CD4-positive, alpha-beta T cell treated with Interleukin-17A for 1 hour (primary cell): ENCODE measurements around the gene MAP3K4.
"Not testable (repeated sequence)": the region's sequence is repeated elsewhere in the genome, so short reads cannot be mapped to it uniquely, and the experiment has no call there.

Source experiments
- DNase-seq: peaks from one replicate; pipeline ENCODE4 v3.0.0-alpha.2; 2020

The MAP3K4 gene

DNA sequence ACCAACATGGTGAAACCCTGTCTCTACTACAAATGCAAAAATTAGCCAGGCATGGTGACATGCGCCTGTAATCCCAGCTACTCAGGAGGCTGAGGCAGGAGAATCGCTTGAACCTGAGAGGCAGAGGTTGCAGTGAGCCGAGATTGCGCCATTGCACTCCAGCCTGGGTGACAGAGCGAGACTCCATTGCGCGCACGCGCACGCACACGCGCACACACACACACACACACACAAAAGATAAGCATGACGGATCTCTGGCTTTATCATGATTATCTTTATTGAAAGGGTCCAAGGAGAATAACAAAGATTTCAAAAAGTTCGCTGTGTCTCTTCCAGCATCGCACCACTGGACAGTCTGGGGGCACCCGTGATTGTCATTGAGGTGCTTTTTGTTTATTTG lies 19.0 kb upstream of the MAP3K4 start:
- not testable (repeated sequence) for DNase-seq

DNA sequence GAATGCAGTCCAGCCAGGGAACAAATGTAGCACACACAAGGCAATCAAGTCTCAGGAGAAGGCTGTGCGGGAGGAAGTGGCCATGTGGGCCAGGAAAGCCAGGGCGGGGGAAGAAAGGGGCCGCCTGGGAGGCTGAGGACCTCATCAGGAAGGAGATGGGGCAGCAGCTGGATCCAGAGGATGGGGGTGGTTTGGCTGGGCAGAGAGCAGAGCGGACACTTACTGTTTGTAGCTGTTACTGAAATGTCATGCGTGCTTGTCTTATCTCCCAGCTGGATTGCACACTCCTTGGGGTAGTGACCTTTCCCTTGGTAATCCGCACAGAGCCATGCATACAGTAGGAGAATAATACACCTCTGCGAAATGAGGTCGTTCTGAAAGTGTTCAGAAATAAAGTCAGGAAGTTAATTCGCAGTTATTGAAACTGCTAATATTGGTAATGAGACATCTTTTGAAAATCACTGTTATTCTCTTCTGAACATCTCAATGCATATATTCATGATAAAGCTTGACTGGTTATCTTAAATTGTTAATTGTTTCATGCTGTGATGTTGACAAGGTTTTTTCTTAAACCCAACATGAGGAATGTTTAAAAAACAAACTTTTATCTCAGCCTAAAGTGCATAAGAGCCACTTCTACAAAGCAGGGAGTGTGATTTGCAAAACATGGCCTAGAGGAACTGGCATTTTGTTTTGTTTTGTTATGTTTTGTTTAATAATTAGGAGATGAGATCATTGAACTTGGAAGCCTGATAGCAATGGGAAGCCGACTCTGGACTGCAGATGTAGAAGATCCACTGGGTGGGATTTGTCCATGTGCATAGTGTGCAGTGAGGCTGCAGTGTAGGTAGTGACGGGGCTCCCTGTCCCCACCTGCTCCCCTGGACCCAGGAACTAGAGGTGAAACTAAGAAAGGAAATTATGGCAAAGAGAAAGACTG lies 18.0 kb upstream of the MAP3K4 start:
- DNase-seq: no peak

- no peak for DNase-seq
Measured at GRCh38 chr6:160974304-160974771, 17.2 kb upstream of the MAP3K4 start.

DNA sequence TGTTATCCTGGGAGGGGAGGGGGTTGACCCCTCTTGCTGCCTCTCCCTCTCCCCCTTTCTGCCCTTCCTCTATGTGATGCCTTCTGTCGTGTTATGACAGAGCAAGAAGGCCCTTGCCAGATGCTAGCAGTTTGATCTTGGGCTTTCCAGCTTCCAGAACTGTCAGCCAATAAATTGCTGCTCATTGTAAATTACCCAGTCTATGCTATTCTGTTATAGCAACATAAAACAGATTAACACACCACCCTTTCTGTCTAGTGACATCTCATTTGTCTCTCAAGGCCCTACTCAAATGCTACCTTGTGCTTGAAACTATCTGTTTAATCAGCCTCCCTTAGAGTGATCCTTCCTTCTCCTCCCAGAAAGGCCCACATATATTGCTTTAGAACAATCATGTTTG lies 16.4 kb upstream of the MAP3K4 start:
- no peak for DNase-seq

- DNase-seq: not testable (repeated sequence)
Measured at GRCh38 chr6:160975961-160976360, 15.6 kb upstream of the MAP3K4 start.

DNA sequence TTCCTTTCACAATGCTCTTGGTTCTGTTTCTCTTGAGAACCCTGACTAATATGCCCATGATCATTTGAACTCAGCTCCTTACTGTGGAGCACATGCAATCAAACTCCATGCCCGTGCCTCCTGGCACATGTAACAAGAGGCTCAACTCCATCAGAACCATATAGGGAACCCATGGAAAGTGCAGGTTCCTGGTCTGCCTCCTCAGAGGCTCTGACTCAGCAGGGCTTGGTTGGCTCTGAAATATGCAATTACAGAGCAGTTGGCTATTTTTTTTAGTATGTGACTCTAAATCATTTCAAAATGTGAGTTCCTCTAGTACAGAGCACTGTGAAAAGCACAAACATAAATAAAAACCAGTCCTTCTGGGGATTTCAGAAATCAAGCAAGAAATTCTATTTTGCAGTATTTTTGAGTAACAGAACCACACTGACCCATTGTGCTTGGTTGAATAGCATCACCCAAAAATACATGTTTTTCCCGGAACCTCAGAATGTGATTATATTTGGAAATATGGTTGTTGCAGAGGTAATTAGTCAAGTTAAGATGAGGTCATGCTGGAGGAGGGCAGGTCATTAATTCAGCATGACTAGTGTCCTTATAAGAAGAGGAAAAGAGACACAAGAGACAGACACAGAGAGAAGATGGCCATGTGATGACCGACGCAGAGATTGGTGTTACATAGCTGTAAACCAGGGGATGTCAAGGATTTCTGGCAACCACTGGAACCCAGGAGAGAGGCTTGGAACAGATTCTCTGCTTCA lies 13.2 kb upstream of the MAP3K4 start:
- no peak for DNase-seq

- no peak for DNase-seq
Measured at GRCh38 chr6:160979061-160979708, 12.4 kb upstream of the MAP3K4 start.

- not testable (repeated sequence) for DNase-seq
Measured at GRCh38 chr6:160983377-160983948, 8.1 kb upstream of the MAP3K4 start.

DNA sequence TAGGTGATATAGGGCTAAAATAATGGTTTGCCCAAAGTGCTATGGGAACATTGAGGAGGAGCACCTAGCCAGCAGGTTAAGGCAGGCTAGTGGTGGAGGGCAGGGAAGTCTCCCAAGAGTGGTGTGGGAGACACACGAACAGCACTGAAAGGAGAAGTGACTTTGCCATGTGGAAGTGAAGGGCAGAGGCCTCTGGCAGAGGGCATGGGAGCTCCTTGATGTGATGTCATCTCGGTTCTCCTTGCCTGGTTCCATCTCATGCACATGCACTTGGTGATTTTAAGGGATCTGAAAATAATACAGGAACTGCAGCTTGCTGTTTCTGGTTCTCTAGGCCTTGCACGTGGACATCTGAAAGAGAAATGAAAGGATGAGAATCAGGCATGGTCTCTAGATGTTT lies 4.7 kb upstream of the MAP3K4 start:
- DNase-seq: peak; percentile 8

- DNase-seq: no peak
Measured at GRCh38 chr6:160987265-160987664, 4.3 kb upstream of the MAP3K4 start.

DNA sequence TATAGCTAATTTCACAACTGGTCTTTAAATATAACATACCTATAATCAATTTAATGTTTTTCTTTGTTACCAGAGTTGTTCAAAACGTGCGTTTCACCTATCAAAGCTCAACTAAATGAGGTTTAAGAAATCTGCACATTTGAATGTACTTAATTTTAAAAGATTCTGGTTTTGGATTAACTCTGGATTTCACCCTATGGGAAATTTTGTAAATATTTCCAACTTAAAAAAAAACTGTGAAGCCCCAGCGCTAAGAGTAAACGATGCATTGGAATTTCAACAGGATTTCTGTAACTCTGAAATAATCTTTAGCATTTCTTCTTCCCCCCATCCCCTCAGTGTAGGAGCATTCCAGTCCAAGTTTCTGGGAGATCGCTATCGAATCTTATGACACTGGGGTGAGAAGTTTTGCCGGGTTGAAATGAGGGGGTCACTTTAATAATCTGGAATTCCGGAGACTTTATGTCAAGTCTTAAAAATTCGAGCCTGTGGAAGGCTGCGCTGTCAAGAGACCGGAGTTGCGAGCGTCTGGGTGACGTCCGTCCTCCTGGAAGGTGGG lies 643 bp upstream of the MAP3K4 start:
- no peak for DNase-seq

DNA sequence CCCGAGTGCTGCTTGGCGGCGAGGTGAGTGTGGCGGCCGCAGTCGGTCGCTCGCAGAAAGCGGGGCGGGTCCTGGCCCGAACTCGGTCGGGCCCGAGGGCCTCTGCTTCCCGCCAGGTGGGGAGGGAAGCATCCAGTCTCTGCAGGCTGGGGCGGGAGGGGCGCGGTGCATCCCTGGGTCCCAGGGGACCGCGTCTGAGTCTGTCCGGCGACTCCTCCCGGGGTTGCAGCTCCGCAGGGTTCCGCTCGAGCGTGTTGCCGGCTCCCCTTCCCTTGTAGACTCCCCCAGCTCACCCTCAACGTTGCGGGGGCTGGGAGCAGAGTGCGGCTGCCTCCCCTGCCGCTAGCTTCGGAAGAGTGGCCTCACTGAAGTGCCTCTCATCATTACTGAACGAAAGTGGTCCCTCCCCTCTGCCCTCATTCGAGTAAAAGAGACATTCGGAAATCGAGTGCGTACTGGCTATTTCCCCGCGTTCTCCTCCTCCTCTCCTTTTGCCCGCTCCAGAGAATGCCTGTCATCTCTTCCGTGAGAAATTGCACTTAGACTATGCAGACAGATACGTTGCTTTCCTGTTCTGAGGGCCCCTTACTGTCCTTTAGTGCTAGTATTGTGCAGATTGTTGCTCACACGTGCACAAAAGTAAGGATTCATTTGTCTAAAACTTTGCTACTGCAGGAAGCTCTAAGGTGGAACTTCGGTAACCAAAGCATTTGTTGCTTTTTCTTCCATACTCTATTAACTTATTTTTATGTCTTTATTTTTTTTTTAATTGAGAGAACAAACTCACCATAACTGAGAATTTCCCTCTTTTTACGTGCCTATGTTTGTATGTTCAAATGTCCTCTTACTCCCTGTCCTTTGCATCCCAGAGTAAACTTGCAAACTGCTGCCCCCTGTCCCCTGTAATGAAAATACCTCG lies 751 bp downstream of the MAP3K4 start:
- peak; percentile 53 for DNase-seq

- no peak for DNase-seq
Measured at GRCh38 chr6:160992980-160993314, 1.4 kb downstream of the MAP3K4 start.

DNA sequence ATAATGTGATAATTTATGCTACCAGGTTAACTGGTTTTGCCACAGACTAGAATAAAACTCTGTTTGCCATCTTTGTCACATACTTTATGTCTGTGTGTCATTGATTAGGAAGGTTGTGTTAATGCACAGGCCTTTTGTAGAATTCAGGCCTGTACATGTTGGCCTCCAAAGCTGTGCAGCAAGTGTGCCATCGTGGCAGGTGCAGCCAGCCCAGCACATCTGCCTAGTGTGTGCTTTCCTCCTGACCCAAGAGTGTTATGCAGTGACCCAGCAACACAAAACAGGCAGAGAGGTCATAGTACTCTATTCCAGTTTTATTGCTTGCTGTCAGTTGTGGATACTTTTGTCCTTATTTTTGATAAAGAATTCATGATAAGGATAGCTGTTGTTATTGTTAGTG lies 3.7 kb downstream of the MAP3K4 start:
- no peak for DNase-seq

DNA sequence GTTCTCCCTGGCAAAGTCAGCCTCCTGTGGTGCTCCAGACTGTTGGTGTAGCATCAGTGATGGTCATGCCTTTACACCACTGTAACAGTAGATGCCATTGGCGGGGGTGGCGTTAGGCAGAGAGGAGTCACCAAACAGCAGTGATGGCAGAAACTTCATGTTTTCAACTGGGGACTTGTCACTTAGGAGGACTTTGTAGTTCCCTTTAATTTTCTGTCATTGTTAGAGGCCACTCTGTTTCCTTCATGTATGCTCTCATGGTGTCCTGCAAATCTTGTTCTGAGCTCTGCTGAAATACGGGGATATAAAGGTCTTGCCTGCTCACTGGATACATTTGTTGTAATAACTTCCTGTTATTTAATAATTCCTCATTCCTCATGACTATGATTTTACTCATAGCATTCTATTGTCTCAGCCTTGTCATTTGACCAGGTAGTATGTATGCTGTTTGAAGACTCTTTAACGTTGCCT lies 4.6 kb downstream of the MAP3K4 start:
- no peak for DNase-seq

GRCh38 chr6:160998217-160998616 lies 6.6 kb downstream of the MAP3K4 start:
- DNase-seq: no peak

DNA sequence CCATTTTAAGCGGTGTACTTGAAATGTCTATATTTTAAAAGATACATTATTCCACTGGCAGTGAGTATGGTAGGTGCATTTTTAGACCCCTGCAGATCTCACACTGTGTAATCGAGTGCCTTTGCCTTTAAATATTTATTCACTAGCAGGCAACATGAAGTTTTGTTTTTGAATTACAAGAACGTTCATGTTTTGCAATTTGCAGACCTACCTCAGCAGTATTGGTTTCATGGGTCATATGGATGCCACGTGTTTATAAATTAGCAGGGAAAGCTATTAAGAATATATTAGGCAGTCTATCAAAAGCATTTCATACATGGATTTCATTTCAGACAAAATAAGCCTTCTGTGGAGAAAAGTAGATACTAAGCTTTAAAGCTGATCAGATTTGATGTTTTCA lies 7.2 kb downstream of the MAP3K4 start:
- no peak for DNase-seq

- DNase-seq: no peak
Measured at GRCh38 chr6:160999516-160999915, 7.9 kb downstream of the MAP3K4 start.

- no peak for DNase-seq
Measured at GRCh38 chr6:161000632-161001031, 9.1 kb downstream of the MAP3K4 start.

GRCh38 chr6:161001421-161001820 lies 9.9 kb downstream of the MAP3K4 start:
- no peak for DNase-seq

- no peak for DNase-seq
Measured at GRCh38 chr6:161003336-161003735, 11.8 kb downstream of the MAP3K4 start.

DNA sequence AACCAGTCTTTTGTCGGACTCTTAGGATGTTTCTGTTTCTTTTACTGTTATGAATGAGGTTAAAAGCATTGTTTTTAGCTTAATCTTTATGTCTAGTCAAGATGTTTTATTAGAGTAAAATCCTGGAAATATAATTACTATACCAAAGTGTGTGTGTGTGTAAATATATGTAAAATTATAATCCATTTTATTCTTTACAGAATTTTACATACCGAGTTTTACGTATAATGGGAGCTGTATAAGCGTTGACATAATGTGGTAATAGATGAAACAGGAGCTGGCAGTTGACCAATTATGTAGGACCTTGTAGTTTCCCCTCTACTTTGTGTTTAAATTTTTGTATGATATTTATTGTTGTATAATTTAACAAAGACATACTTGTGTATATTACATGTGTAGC lies 16.7 kb downstream of the MAP3K4 start:
- no peak for DNase-seq
